IMR-90 (cell line): ENCODE results near the gene KDM2B. TPM values are rescaled to one million over a fixed set of nuclear protein-coding genes. Genes with fewer than 3 reads are reported as not detected.
A peak's percentile ranks its signal among the peaks of the same experiment; 100 is the strongest.

Experiments used
- ATAC-seq: fragments of 200-7000 bp; cut with Tn5 transposase; 2 replicates; pipeline ENCODE4 v1.9.1; 2020; ENCODE audit warnings: low read depth, mild to moderate bottlenecking, moderate library complexity
- BruUV-seq: library from RNA; stranded (reverse); fragments of 400-500 nt; replicated peaks from 2 replicates; lab custom pipeline; 2021; lab: Mats Ljungman, UMichigan
- CTCF ChIA-PET: fragments of 300-600 bp; formaldehyde crosslinking; extraction: SDS; loops from one replicate; lab custom pipeline; 2021; ENCODE audit warnings: antibody characterized with exemption; lab: Yijun Ruan, JAX
- POLR2A ChIA-PET: fragments of 300-600 bp; sonication (Branson Sonifier 250); formaldehyde crosslinking; loops from one replicate; lab custom pipeline; 2022; ENCODE audit warnings: antibody characterized with exemption; ENCODE audit not compliant: unreplicated experiment; lab: Charles Lee
- DNase-seq: peaks from one replicate; pipeline ENCODE4 v3.0.0; 2013
- H2AFZ ChIP-seq: replicated peaks from 2 replicates; pipeline ENCODE3; 2013; ENCODE audit warnings: low read length, mild to moderate bottlenecking; ENCODE audit not compliant: poor library complexity
- H2AK5ac ChIP-seq: 2 replicates; pipeline ENCODE4 v1.6.1; 2013; ENCODE audit warnings: low read depth, low read length, inconsistent platforms
- H2AK9ac ChIP-seq: replicated peaks from 2 replicates; pipeline ENCODE3; 2013; ENCODE audit warnings: mild to moderate bottlenecking, low read depth, low read length, moderate library complexity; ENCODE audit not compliant: poor library complexity
- H2BK120ac ChIP-seq: 2 replicates; pipeline ENCODE4 v1.6.1; 2013; ENCODE audit warnings: low read depth, low read length, inconsistent platforms
- H2BK15ac ChIP-seq: 3 replicates; pipeline ENCODE4 v1.6.1; 2013; ENCODE audit warnings: low read depth, low read length, inconsistent platforms
- H2BK20ac ChIP-seq: 2 replicates; pipeline ENCODE4 v1.6.1; 2013; ENCODE audit warnings: low read depth, mild to moderate bottlenecking, inconsistent platforms, low read length, moderate library complexity
- H2BK5ac ChIP-seq: 2 replicates; pipeline ENCODE4 v1.6.1; 2013; ENCODE audit warnings: mild to moderate bottlenecking, low read depth, low read length, inconsistent platforms; ENCODE audit not compliant: poor library complexity, severe bottlenecking
- H3K14ac ChIP-seq: replicated peaks from 2 replicates; pipeline ENCODE4 v1.6.1; 2013; ENCODE audit warnings: low read depth, low read length, inconsistent platforms
- H3K18ac ChIP-seq: 2 replicates; pipeline ENCODE4 v1.6.1; 2013; ENCODE audit warnings: low read depth, low read length, control low read depth
- H3K23ac ChIP-seq: 2 replicates; pipeline ENCODE4 v1.6.1; 2013; ENCODE audit warnings: low read depth, low read length, inconsistent platforms
- H3K27ac ChIP-seq: 2 replicates; pipeline ENCODE4 v1.5.1; 2013; ENCODE audit warnings: mild to moderate bottlenecking, control low read depth, low read length; ENCODE audit not compliant: insufficient read depth
- H3K27me3 ChIP-seq: 2 replicates; pipeline ENCODE4 v1.6.1; 2013; ENCODE audit warnings: low read length; ENCODE audit not compliant: control insufficient read depth, insufficient read depth
- H3K36me3 ChIP-seq: 2 replicates; pipeline ENCODE4 v1.6.1; 2013; ENCODE audit warnings: low read length, mixed read lengths; ENCODE audit not compliant: control insufficient read depth, insufficient read depth
- H3K4ac ChIP-seq: 2 replicates; pipeline ENCODE4 v1.6.1; 2013; ENCODE audit warnings: low read depth, low read length, inconsistent platforms
- H3K4me1 ChIP-seq: 2 replicates; pipeline ENCODE4 v1.6.1; 2013; ENCODE audit warnings: low read length, mixed read lengths; ENCODE audit not compliant: control insufficient read depth, insufficient read depth
- H3K4me2 ChIP-seq: 2 replicates; pipeline ENCODE4 v1.6.1; 2013; ENCODE audit warnings: low read depth, mild to moderate bottlenecking, control low read depth, low read length, moderate library complexity
- H3K4me3 ChIP-seq: 2 replicates; pipeline ENCODE4 v1.5.1; 2013; ENCODE audit warnings: low read depth, mild to moderate bottlenecking, control low read depth, low read length, moderate library complexity; ENCODE audit not compliant: insufficient read depth
- H3K56ac ChIP-seq: 2 replicates; pipeline ENCODE4 v1.6.1; 2013; ENCODE audit warnings: low read length, inconsistent platforms; ENCODE audit not compliant: insufficient read depth; ENCODE audit errors: extremely low read depth
- H3K79me1 ChIP-seq, 2 experiments: 2 replicates each; pipeline ENCODE4 v1.6.1; 2013; ENCODE audit warnings: low read length in 2 of 2, inconsistent platforms in 1 of 2, low read depth in 1 of 2
- H3K9ac ChIP-seq: 2 replicates; pipeline ENCODE4 v1.6.1; 2013; ENCODE audit warnings: low read depth, low read length, control low read depth
- H3K9me1 ChIP-seq: 2 replicates; pipeline ENCODE4 v1.6.1; 2013; ENCODE audit warnings: low read length, inconsistent platforms; ENCODE audit not compliant: insufficient read depth
- H3K9me3 ChIP-seq: 2 replicates; pipeline ENCODE4 v1.6.1; 2013; ENCODE audit warnings: low read length; ENCODE audit not compliant: control insufficient read depth, insufficient read depth
- H4K20me1 ChIP-seq: 2 replicates; pipeline ENCODE4 v1.6.1; 2013; ENCODE audit warnings: low read length, inconsistent platforms; ENCODE audit not compliant: insufficient read depth
- H4K5ac ChIP-seq: 2 replicates; pipeline ENCODE4 v1.6.1; 2013; ENCODE audit warnings: mild to moderate bottlenecking, low read depth, low read length, control low read depth
- H4K8ac ChIP-seq, 2 experiments: 2 replicates each; pipeline ENCODE4 v1.6.1; 2013; ENCODE audit warnings: low read depth in 2 of 2, low read length in 2 of 2, control low read depth in 1 of 2, inconsistent platforms in 1 of 2
- H4K91ac ChIP-seq: 2 replicates; pipeline ENCODE4 v1.6.1; 2013; ENCODE audit warnings: low read depth, low read length, inconsistent platforms; ENCODE audit not compliant: insufficient read depth
- CEBPB ChIP-seq: IDR thresholded peaks from 2 replicates; pipeline ENCODE4 v1.6.1; 2012; ENCODE audit warnings: low read depth, low read length, improper control_type of control experiment
- RFX5 ChIP-seq: IDR thresholded peaks from 2 replicates; pipeline ENCODE4 v1.8.0; 2012; ENCODE audit warnings: low read depth, mild to moderate bottlenecking, low read length, moderate library complexity
- WGBS, 2 experiments: methylation state at CpG; one replicate each; pipeline versions ENCODE4 v1.1.5 to v1.1.7; 2013; ENCODE audit warnings: missing lambda C conversion rate in 2 of 2; ENCODE audit not compliant: insufficient read length in 1 of 2; ENCODE audit errors: extremely low coverage in 2 of 2; 5-methylcytosine and 5-hydroxymethylcytosine counted together
- dilution Hi-C: fragments of 300-500 bp; cut with HindIII; formaldehyde crosslinking; loops from one replicate; pipeline ENCODE4 v1.14.3; 2018; ENCODE audit warnings: low sequenced_read_pairs; ENCODE audit not compliant: unreplicated experiment
- in situ Hi-C: fragments of 300-500 bp; cut with MboI; formaldehyde crosslinking; loops from 3 replicates; pipeline ENCODE4 v1.14.3; 2019; ENCODE audit warnings: low sequenced_read_pairs, inconsistent platforms, mixed read lengths
- intact Hi-C: fragments of 100-400 bp; cut with micrococcal nuclease; formaldehyde crosslinking; loops from 2 replicates; pipeline ENCODE4 v1.10.0; 2022
- polyA plus RNA-seq, 3 experiments: library from polyadenylated mRNA; depleted of rRNA; stranded (reverse); fragments of >200 nt; gene quantifications; 2 replicates each; pipeline ENCODE4 v1.2.3, GENCODE V29; 2012; ENCODE audit warnings: low replicate concordance in 1 of 3
- total RNA-seq: library from RNA; depleted of rRNA; stranded (reverse); fragments of >200 nt; gene quantifications from 2 replicates; pipeline ENCODE4 v1.2.3, GENCODE V29; 2012

KDM2B gene
- total and polyA plus RNA-seq, 2 of the 4 experiments (the other 2 are of a cell fraction), result 22.6 to 24.2 TPM

GRCh38 chr12:121446750-121447149, 134.1 kb downstream of the KDM2B start:
- no peak overlapping the region for H2AFZ ChIP-seq
- ChIA-PET CTCF (interaction anchor here (0.7 kb wide), 1 partner anchor 9 kb away, joined by 3 read pairs; no protein-coding TSS in a partner anchor), POLR2A (no interaction called here)
- H3K4me1 ChIP-seq, result no peaks in the 10 kb centered on the region
- H2BK20ac ChIP-seq, result no peak overlapping the region
- 100% methylated on average over 1 of the region's 3 CpGs; no CpG with 5 or more reads in 1 of the 2 experiments for WGBS, 2 experiments
- H2BK120ac ChIP-seq, result no peak overlapping the region
- no peak overlapping the region for H3K18ac ChIP-seq
- H3K56ac ChIP-seq, result no peak overlapping the region
- no peak overlapping the region for H3K9ac ChIP-seq
- H4K91ac ChIP-seq, result no peak overlapping the region
- no peak overlapping the region for H3K4me2 ChIP-seq
- H4K8ac ChIP-seq, result no peak overlapping the region
- H3K9me1 ChIP-seq, result no peaks in the 10 kb centered on the region; the same call in 1 of the 2 replicates
- H2BK5ac ChIP-seq, result no peak overlapping the region
- in situ Hi-C loops, result no loop called here
- H2BK15ac ChIP-seq, result no peak overlapping the region
- no peak overlapping the region for H3K4me3 ChIP-seq
- dilution Hi-C loops, result no loop called here
- no peaks in the 10 kb centered on the region for H3K27me3 ChIP-seq
- H3K9me3 ChIP-seq, result no peaks in the 10 kb centered on the region
- no peaks in the 10 kb centered on the region for H4K20me1 ChIP-seq
- no TSS peak for BruUV-seq
- H3K27ac ChIP-seq, result no peak overlapping the region
- no peak overlapping the region for H4K5ac ChIP-seq
- TF ChIP-seq CEBPB (0 out of 2 replicates have a peak, but pooled peaks have one; percentile 12), RFX5 (no peak)
- H3K36me3 ChIP-seq, result peaks cover 22% of the 10 kb centered on the region
- no peak overlapping the region for H3K23ac ChIP-seq
- peaks cover 12 to 43% of the 10 kb centered on the region in 2 experiments for H3K79me1 ChIP-seq
- no peak overlapping the region for H2AK5ac ChIP-seq
- DNase-seq, result no peak
- intact Hi-C loops, result no loop called here
- H3K14ac ChIP-seq, result no peak overlapping the region
- no peak for ATAC-seq
- H3K4ac ChIP-seq, result no peak overlapping the region
- no peak overlapping the region for H2AK9ac ChIP-seq
